H9 (cell line): ENCODE measurements around the gene CTCF. TPM values are rescaled to one million over a fixed set of nuclear protein-coding genes. Genes with fewer than 3 reads are reported as not detected.

ENCODE experiments used
- DNase-seq: peaks from one replicate; pipeline ENCODE4 v3.0.0-alpha.2; 2017
- H2AFZ ChIP-seq: one replicate; pipeline ENCODE4 v1.6.1; 2013; ENCODE audit warnings: mild to moderate bottlenecking, low read length, control low read depth, moderate library complexity
- H2AK5ac ChIP-seq: 2 replicates; pipeline ENCODE4 v1.6.1; 2013; ENCODE audit warnings: low read length, control low read depth, mixed read lengths; ENCODE audit not compliant: insufficient read length
- H2BK120ac ChIP-seq: one replicate; pipeline ENCODE4 v1.6.1; 2013; ENCODE audit warnings: low read depth, mild to moderate bottlenecking, low read length, control low read depth, inconsistent platforms; ENCODE audit not compliant: poor library complexity, severe bottlenecking
- H2BK12ac ChIP-seq: 2 replicates; pipeline ENCODE4 v1.6.1; 2013; ENCODE audit warnings: low read length, control low read depth, mixed read lengths, low read depth; ENCODE audit not compliant: insufficient read length
- H2BK15ac ChIP-seq: 2 replicates; pipeline ENCODE4 v1.6.1; 2013; ENCODE audit warnings: low read depth, low read length, control low read depth
- H2BK20ac ChIP-seq: one replicate; pipeline ENCODE4 v1.6.1; 2013; ENCODE audit warnings: low read depth, mild to moderate bottlenecking, low read length, control low read depth, inconsistent platforms; ENCODE audit not compliant: poor library complexity, severe bottlenecking
- H2BK5ac ChIP-seq: 2 replicates; pipeline ENCODE4 v1.6.1; 2013; ENCODE audit warnings: low read length, control low read depth, mixed read lengths; ENCODE audit not compliant: insufficient read length
- H3K14ac ChIP-seq: 2 replicates; pipeline ENCODE4 v1.6.1; 2013; ENCODE audit warnings: low read length, control low read depth; ENCODE audit not compliant: insufficient read depth
- H3K18ac ChIP-seq: 2 replicates; pipeline ENCODE4 v1.6.1; 2013; ENCODE audit warnings: low read depth, mild to moderate bottlenecking, mixed read lengths, low read length, control low read depth; ENCODE audit not compliant: insufficient read length
- H3K23ac ChIP-seq: 2 replicates; pipeline ENCODE4 v1.6.1; 2013; ENCODE audit warnings: low read length, control low read depth, mixed read lengths, low read depth; ENCODE audit not compliant: insufficient read length
- H3K23me2 ChIP-seq: 2 replicates; pipeline ENCODE4 v1.6.1; 2013; ENCODE audit warnings: low read depth, mild to moderate bottlenecking, mixed read lengths, low read length, control low read depth; ENCODE audit not compliant: insufficient read length, poor library complexity, severe bottlenecking
- H3K27ac ChIP-seq: 2 replicates; pipeline ENCODE4 v1.5.1; 2013; ENCODE audit warnings: low read length, control low read depth, mixed read lengths, low read depth; ENCODE audit not compliant: insufficient read length
- H3K27me3 ChIP-seq: 2 replicates; pipeline ENCODE4 v1.6.1; 2013; ENCODE audit warnings: low read length, control low read depth, inconsistent platforms; ENCODE audit not compliant: insufficient read depth
- H3K4ac ChIP-seq: 2 replicates; pipeline ENCODE4 v1.6.1; 2013; ENCODE audit warnings: low read depth, mild to moderate bottlenecking, control low read depth, inconsistent platforms, low read length, moderate library complexity
- H3K4me1 ChIP-seq: 2 replicates; pipeline ENCODE4 v1.6.1; 2013; ENCODE audit warnings: low read length, control low read depth, inconsistent platforms; ENCODE audit not compliant: insufficient read depth
- H3K4me2 ChIP-seq: 2 replicates; pipeline ENCODE4 v1.6.1; 2013; ENCODE audit warnings: low read length, control low read depth, mixed read lengths; ENCODE audit not compliant: insufficient read length, insufficient read depth
- H3K56ac ChIP-seq: 2 replicates; pipeline ENCODE4 v1.6.1; 2013; ENCODE audit warnings: low read depth, mild to moderate bottlenecking, mixed read lengths, low read length, control low read depth; ENCODE audit not compliant: insufficient read length
- H3K79me1 ChIP-seq: 2 replicates; pipeline ENCODE4 v1.6.1; 2013; ENCODE audit warnings: low read depth, mild to moderate bottlenecking, moderate library complexity, low read length, control low read depth, inconsistent platforms; ENCODE audit not compliant: insufficient read depth, poor library complexity, severe bottlenecking
- H3K79me2 ChIP-seq: 2 replicates; pipeline ENCODE4 v1.6.1; 2013; ENCODE audit warnings: low read length, control low read depth, inconsistent platforms; ENCODE audit not compliant: insufficient read depth
- H3K9ac ChIP-seq: 2 replicates; pipeline ENCODE4 v1.6.1; 2013; ENCODE audit warnings: low read length, control low read depth, mixed read lengths; ENCODE audit not compliant: insufficient read length; ENCODE audit errors: extremely low read depth
- H3K9me3 ChIP-seq: one replicate; pipeline ENCODE4 v1.6.1; 2013; ENCODE audit warnings: low read depth, low read length, inconsistent platforms; ENCODE audit not compliant: control insufficient read depth
- H3T11ph ChIP-seq: one replicate; pipeline ENCODE4 v1.6.1; 2013; ENCODE audit warnings: mild to moderate bottlenecking, low read length, control low read depth, inconsistent platforms
- H4K20me1 ChIP-seq: one replicate; pipeline ENCODE4 v1.6.1; 2013; ENCODE audit not compliant: control insufficient read depth, insufficient read length, insufficient read depth
- H4K5ac ChIP-seq: 2 replicates; pipeline ENCODE4 v1.6.1; 2013; ENCODE audit warnings: low read depth, mild to moderate bottlenecking, mixed read lengths, low read length, control low read depth; ENCODE audit not compliant: insufficient read length
- H4K8ac ChIP-seq: replicated peaks from 2 replicates; pipeline ENCODE4 v1.6.1; 2013; ENCODE audit warnings: low read length, control low read depth, mixed read lengths, low read depth; ENCODE audit not compliant: insufficient read length
- H4K91ac ChIP-seq: 2 replicates; pipeline ENCODE4 v1.6.1; 2013; ENCODE audit warnings: low read depth, mild to moderate bottlenecking, moderate library complexity, mixed read lengths, low read length, control low read depth; ENCODE audit not compliant: insufficient read length
- H3K27ac Mint-ChIP-seq, 3 experiments: 2 replicates in 2 of 3; 3 replicates in 1 of 3; pipeline ENCODE4 v1.8.0; 2020 to 2021; ENCODE audit warnings: mixed read lengths in 3 of 3, mild to moderate bottlenecking in 1 of 3, moderate library complexity in 1 of 3
- H3K27me3 Mint-ChIP-seq: 2 replicates; pipeline ENCODE4 v1.8.0; 2021; ENCODE audit warnings: low read depth, mild to moderate bottlenecking, moderate library complexity, mixed read lengths
- H3K36me3 Mint-ChIP-seq, 3 experiments: 2 replicates in 2 of 3; 3 replicates in 1 of 3; pipeline ENCODE4 v1.8.0; 2020 to 2021; ENCODE audit warnings: low read depth in 3 of 3, mixed read lengths in 3 of 3; ENCODE audit not compliant: insufficient read depth in 1 of 3
- H3K4me1 Mint-ChIP-seq, 2 experiments: 2 replicates each; pipeline ENCODE4 v1.8.0; 2020; ENCODE audit warnings: mixed read lengths in 2 of 2
- H3K4me3 Mint-ChIP-seq, 2 experiments: 2 replicates in 1 of 2; 3 replicates in 1 of 2; pipeline ENCODE4 v1.8.0; 2020 to 2021; ENCODE audit warnings: mild to moderate bottlenecking in 2 of 2, mixed read lengths in 2 of 2, moderate library complexity in 1 of 2
- H3K9me3 Mint-ChIP-seq, 2 experiments: 2 replicates in 1 of 2; 3 replicates in 1 of 2; pipeline ENCODE4 v1.8.0; 2020; ENCODE audit warnings: mild to moderate bottlenecking in 2 of 2, mixed read lengths in 2 of 2, moderate library complexity in 1 of 2
- CTCF ChIP-seq: fragments of 200-600 bp; sonication (generic); conservative IDR thresholded peaks from 3 replicates; pipeline ENCODE4 v1.8.0; 2021; ENCODE audit warnings: antibody characterized with exemption, mild to moderate bottlenecking
- WGBS: extraction: QIAGEN DNeasy Blood & Tissue Kit; methylation state at CpG from one replicate; pipeline ENCODE4 v1.1.7; 2013; ENCODE audit warnings: missing lambda C conversion rate, low lambda C conversion rate, mixed read lengths; ENCODE audit not compliant: insufficient read length; ENCODE audit errors: extremely low coverage; 5-methylcytosine and 5-hydroxymethylcytosine counted together
- total RNA-seq: library from RNA; stranded (reverse); gene quantifications from 2 replicates; pipeline ENCODE4 v1.2.1, GENCODE V29; 2021

CTCF gene
- total RNA-seq, 1 experiment from 2014 or later, result 87.3 TPM

GRCh38 chr16:67530013-67530939, 32.0 kb upstream of the CTCF start:
- Histone ChIP-seq H3K4me1 (no peaks in the 10 kb centered on the region; the same call in 1 of the 2 replicates), H2BK20ac (no peak overlapping the region), H4K8ac (no peak overlapping the region), H4K20me1 (no peaks in the 10 kb centered on the region), H3K27ac (no peak overlapping the region), H3T11ph (no peak overlapping the region), H2BK15ac (no peak overlapping the region), H3K23me2 (peaks cover 18% of the 10 kb centered on the region), H3K18ac (peak overlapping the region; percentile 9), H3K4ac (no peak overlapping the region), H2BK12ac (no peak overlapping the region), H3K79me2 (no peaks in the 10 kb centered on the region), H2AK5ac (no peak overlapping the region), H3K27me3 (peaks cover 60% of the 10 kb centered on the region; the same call in 1 of the 2 replicates), H3K9me3 (no peaks in the 10 kb centered on the region), H3K79me1 (no peaks in the 10 kb centered on the region), H3K23ac (no peak overlapping the region), H3K4me2 (peak overlapping the region; percentile 82), H3K9ac (no peak overlapping the region), H3K56ac (no peak overlapping the region), H4K91ac (no peak overlapping the region), H3K14ac (peak overlapping the region; percentile 9; the same call in 1 of the 2 replicates), H4K5ac (no peak overlapping the region), H2BK5ac (no peak overlapping the region), H2BK120ac (no peak overlapping the region), H2AFZ (no peak overlapping the region)
- Mint-ChIP-seq H3K27me3 (peaks cover 92% of the 10 kb centered on the region), H3K9me3 (peaks cover 0 to 4% of the 10 kb centered on the region in 2 experiments; a peak in 1 of 5 replicates), H3K4me3 (peak overlapping the region; percentile 58 to 83), H3K36me3 (no peaks in the 10 kb centered on the region), H3K4me1 (peaks cover 10 to 11% of the 10 kb centered on the region in 2 experiments), H3K27ac (no peak overlapping the region)
- TF ChIP-seq CTCF, result no peak
- WGBS, result no CpG with 5 or more reads among the region's 48 CpGs
- DNase-seq, result no peak
